ENCODE results near the gene AIFM2. TPM values are rescaled to one million over a fixed set of nuclear protein-coding genes. Genes with fewer than 3 reads are reported as not detected.

The AIFM2 gene
- 3.6 TPM for total RNA-seq

GRCh38 chr10:70132098-70133029, at the start of gene AIFM2:
AIFM2 (minus strand) TSS chr10:70132825; CDS start chr10:70124084, 8,741 bp downstream.

GRCh38 chr10:70146489-70147258, 14.0 kb upstream of the AIFM2 start, which contains the start of gene TYSND1:
TYSND1 (minus strand) TSS chr10:70146700; CDS start chr10:70146586, 114 bp downstream.

Other genes starting within 250 kb of the AIFM2 start
- gene MACROH2A2, start 80.0 kb downstream of the AIFM2 start, total RNA-seq: 49.1 TPM
- gene TYSND1, start 13.9 kb upstream of the AIFM2 start, total RNA-seq: 15.7 TPM
- gene SAR1A, start 37.7 kb upstream of the AIFM2 start, total RNA-seq: 135 TPM
- gene PPA1, start 100.6 kb upstream of the AIFM2 start, total RNA-seq: 123 TPM
- gene NPFFR1, start 151.2 kb upstream of the AIFM2 start, total RNA-seq: 9.1 TPM
- gene LRRC20, start 249.8 kb upstream of the AIFM2 start, total RNA-seq: 28.1 TPM

Data from camera-type eye (tissue), 1 donor.